Measurements from ENCODE around the gene MCEMP1.

The MCEMP1 gene

GRCh38 chr19:7705387-7706187 is 28.7 kb downstream of the MCEMP1 start:
- no peak overlapping the region for H2AFZ ChIP-seq
- H3K4me3 ChIP-seq (ENCODE audit: low read depth, low read length), result no peak overlapping the region
- H3K27me3 ChIP-seq (ENCODE audit: control insufficient read depth, insufficient read depth, low read length), result no peaks in the 10 kb centered on the region
- no peak overlapping the region for H3K4me2 ChIP-seq (ENCODE audit: low read length)
- no peaks in the 10 kb centered on the region for H3K4me1 ChIP-seq
- no peaks in the 10 kb centered on the region for H3K79me2 ChIP-seq
- no peak overlapping the region for H3K27ac ChIP-seq
- H3K36me3 ChIP-seq (ENCODE audit: control insufficient read depth, insufficient read depth, low read length), result no peaks in the 10 kb centered on the region
- TF ChIP-seq CTCF (IDR thresholded peaks at IDR 0.05), result no peak
- H3K9me3 ChIP-seq (ENCODE audit: control insufficient read depth, low read length), result no peaks in the 10 kb centered on the region
- H3K9ac ChIP-seq, result no peak overlapping the region

GRCh38 chr19:7706188-7706954 is 29.5 kb downstream of the MCEMP1 start:
- no peaks in the 10 kb centered on the region for H3K4me1 ChIP-seq
- H3K27ac ChIP-seq, result no peak overlapping the region
- H3K9ac ChIP-seq, result no peak overlapping the region

GRCh38 chr19:7706955-7707456 is 30.1 kb downstream of the MCEMP1 start:
- no peak overlapping the region for H3K9ac ChIP-seq
- no peak overlapping the region for H3K4me2 ChIP-seq (ENCODE audit: low read length)
- no peaks in the 10 kb centered on the region for H3K27me3 ChIP-seq (ENCODE audit: control insufficient read depth, insufficient read depth, low read length)
- H3K9me3 ChIP-seq (ENCODE audit: control insufficient read depth, low read length), result no peaks in the 10 kb centered on the region
- no peak overlapping the region for H3K27ac ChIP-seq
- no peaks in the 10 kb centered on the region for H3K4me1 ChIP-seq
- no peaks in the 10 kb centered on the region for H3K79me2 ChIP-seq
- no peak for TF ChIP-seq CTCF (IDR thresholded peaks at IDR 0.05)
- H3K36me3 ChIP-seq (ENCODE audit: control insufficient read depth, insufficient read depth, low read length), result no peaks in the 10 kb centered on the region
- H3K4me3 ChIP-seq (ENCODE audit: low read depth, low read length), result no peak overlapping the region
- H2AFZ ChIP-seq, result no peak overlapping the region

More at GRCh38 chr19:7706188-7706954, 29.5 kb downstream of the MCEMP1 start:
- Histone ChIP-seq H3K36me3 (ENCODE audit: control insufficient read depth, insufficient read depth, low read length) (no peaks in the 10 kb centered on the region), H3K4me2 (ENCODE audit: low read length) (no peak overlapping the region), H3K27me3 (ENCODE audit: control insufficient read depth, insufficient read depth, low read length) (no peaks in the 10 kb centered on the region), H3K9me3 (ENCODE audit: control insufficient read depth, low read length) (no peaks in the 10 kb centered on the region), H3K79me2 (no peaks in the 10 kb centered on the region), H2AFZ (no peak overlapping the region), H3K4me3 (ENCODE audit: low read depth, low read length) (no peak overlapping the region)
- no peak for TF ChIP-seq CTCF (IDR thresholded peaks at IDR 0.05)

- Histone ChIP-seq H2AFZ (no peak overlapping the region), H3K79me2 (no peaks in the 10 kb centered on the region), H3K4me2 (ENCODE audit: low read length) (no peak overlapping the region), H3K4me3 (ENCODE audit: low read depth, low read length) (no peak overlapping the region), H3K27ac (no peak overlapping the region), H3K9me3 (ENCODE audit: control insufficient read depth, low read length) (no peaks in the 10 kb centered on the region), H3K36me3 (ENCODE audit: control insufficient read depth, insufficient read depth, low read length) (no peaks in the 10 kb centered on the region), H3K4me1 (no peaks in the 10 kb centered on the region), H3K27me3 (ENCODE audit: control insufficient read depth, insufficient read depth, low read length) (no peaks in the 10 kb centered on the region), H3K9ac (no peak overlapping the region)
- no peak for TF ChIP-seq CTCF (IDR thresholded peaks at IDR 0.05)
Measured at GRCh38 chr19:7709932-7710460, 33.1 kb downstream of the MCEMP1 start.

Data from parathyroid adenoma (tissue), 2 donors.